NCI-H510A treated with DMSO at 0.1 percent for 48 hours (cell line): ENCODE data around the gene DOCK11.

Experiments
- DNase-seq: peaks from one replicate; lab custom pipeline; 2025; lab: John Stamatoyannopoulos, UW

DOCK11 gene

GRCh38 chrX:118502161-118502789 is 6.7 kb downstream of the DOCK11 start:
- DNase-seq: no peak

- no peak for DNase-seq
Observed at GRCh38 chrX:118503260-118504041, 7.8 kb downstream of the DOCK11 start.

GRCh38 chrX:118504581-118504980 is 9.0 kb downstream of the DOCK11 start:
- no peak for DNase-seq

GRCh38 chrX:118506805-118507480 is 11.3 kb downstream of the DOCK11 start:
- DNase-seq: no peak

GRCh38 chrX:118507766-118508165 is 12.2 kb downstream of the DOCK11 start:
- no peak for DNase-seq

GRCh38 chrX:118508221-118508620 is 12.6 kb downstream of the DOCK11 start:
- DNase-seq: no peak

GRCh38 chrX:118508635-118509034 is 13.0 kb downstream of the DOCK11 start:
- DNase-seq: no peak

GRCh38 chrX:118510111-118510510 is 14.5 kb downstream of the DOCK11 start:
- DNase-seq: no peak

GRCh38 chrX:118513120-118513898 is 17.7 kb downstream of the DOCK11 start:
- DNase-seq: no peak

- DNase-seq: no peak
Observed at GRCh38 chrX:118519411-118520215, 24.0 kb downstream of the DOCK11 start.

- DNase-seq: no peak
Observed at GRCh38 chrX:118520216-118521206, 24.9 kb downstream of the DOCK11 start.

GRCh38 chrX:118521435-118521834 is 25.8 kb downstream of the DOCK11 start:
- no peak for DNase-seq

- no peak for DNase-seq
Observed at GRCh38 chrX:118522230-118522926, 26.8 kb downstream of the DOCK11 start.

- DNase-seq: no peak
Observed at GRCh38 chrX:118523920-118524319, 28.3 kb downstream of the DOCK11 start.

- no peak for DNase-seq
Observed at GRCh38 chrX:118524344-118524743, 28.7 kb downstream of the DOCK11 start.

- no peak for DNase-seq
Observed at GRCh38 chrX:118525174-118525730, 29.6 kb downstream of the DOCK11 start.

GRCh38 chrX:118526149-118526548 is 30.5 kb downstream of the DOCK11 start:
- no peak for DNase-seq

GRCh38 chrX:118528071-118528737 is 32.6 kb downstream of the DOCK11 start:
- DNase-seq: no peak
